Tibial artery (tissue), 4 donors: Measurements from ENCODE around the gene DZANK1.

Experiments used
- DNase-seq, 2 donors: peaks; one replicate each; pipeline ENCODE4 v3.0.0-alpha.2; 2019
- H3K27ac ChIP-seq, 2 donors: fragments of 200-600 bp; sonication (generic) in 1 of 2; 1 replicate in 1 of 2; 2 replicates in 1 of 2; pipeline ENCODE4 v1.5.1; 2018 to 2019; ENCODE audit warnings: mild to moderate bottlenecking in 1 of 2
- H3K27me3 ChIP-seq, 2 donors: fragments of 200-600 bp; sonication (generic) in 1 of 2; one replicate each; pipeline versions ENCODE4 v1.5.1 to v1.6.0; 2016 to 2019
- H3K36me3 ChIP-seq, 3 donors: fragments of 200-600 bp; sonication (generic) in 2 of 3; one replicate each; pipeline ENCODE4 v1.5.1; 2016 to 2019; ENCODE audit warnings: mild to moderate bottlenecking in 2 of 3
- H3K4me1 ChIP-seq, 4 donors: fragments of 200-600 bp; sonication (generic) in 2 of 4; 1 replicate in 3 of 4; 2 replicates in 1 of 4; pipeline ENCODE4 v1.5.1; 2016 to 2019
- H3K4me3 ChIP-seq, 2 donors: fragments of 200-600 bp; sonication (generic) in 1 of 2; 1 replicate in 1 of 2; 2 replicates in 1 of 2; pipeline ENCODE4 v1.5.1; 2018 to 2019; ENCODE audit warnings: mild to moderate bottlenecking in 2 of 2
- H3K9me3 ChIP-seq, 3 donors: fragments of 200-600 bp; sonication (generic) in 1 of 3; one replicate each; pipeline ENCODE4 v1.5.1; 2016 to 2019
- intact Hi-C: fragments of 100-400 bp; cut with DNase I; formaldehyde crosslinking; loops from one replicate; pipeline ENCODE4 v1.15.0; 2023; ENCODE audit warnings: low total_unique reads
- TF ChIP-seq, protein P1 (sequence below), 2 experiments: fragments of 200-600 bp in 1 of 2; fragments of 450-650 bp in 1 of 2; IDR thresholded peaks; one replicate each; pipeline ENCODE4 v1.5.1; 2017 to 2019; ENCODE audit warnings: antibody characterized with exemption in 2 of 2, mild to moderate bottlenecking in 1 of 2, moderate library complexity in 1 of 2

DZANK1 gene

DNA sequence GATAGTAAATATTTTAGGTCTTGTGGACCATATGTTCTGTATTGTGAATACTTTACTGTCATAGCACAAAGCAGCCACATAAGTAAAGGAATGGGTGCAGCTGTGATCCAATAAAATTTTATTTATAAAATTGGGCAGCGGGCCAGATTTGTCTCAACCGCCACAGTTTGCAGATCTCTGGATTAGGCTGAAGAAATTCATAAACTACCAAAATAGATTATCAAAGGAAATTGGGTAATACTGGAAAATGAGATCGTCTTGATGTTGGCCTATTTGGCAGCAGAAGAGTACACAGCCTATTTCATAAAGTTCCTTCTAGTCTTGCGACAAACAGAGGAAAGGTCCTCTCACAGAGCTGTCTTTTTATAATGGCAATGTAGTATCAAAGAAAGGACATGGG is 69.8 kb downstream of the DZANK1 start:
- TF ChIP-seq, protein P1, sequence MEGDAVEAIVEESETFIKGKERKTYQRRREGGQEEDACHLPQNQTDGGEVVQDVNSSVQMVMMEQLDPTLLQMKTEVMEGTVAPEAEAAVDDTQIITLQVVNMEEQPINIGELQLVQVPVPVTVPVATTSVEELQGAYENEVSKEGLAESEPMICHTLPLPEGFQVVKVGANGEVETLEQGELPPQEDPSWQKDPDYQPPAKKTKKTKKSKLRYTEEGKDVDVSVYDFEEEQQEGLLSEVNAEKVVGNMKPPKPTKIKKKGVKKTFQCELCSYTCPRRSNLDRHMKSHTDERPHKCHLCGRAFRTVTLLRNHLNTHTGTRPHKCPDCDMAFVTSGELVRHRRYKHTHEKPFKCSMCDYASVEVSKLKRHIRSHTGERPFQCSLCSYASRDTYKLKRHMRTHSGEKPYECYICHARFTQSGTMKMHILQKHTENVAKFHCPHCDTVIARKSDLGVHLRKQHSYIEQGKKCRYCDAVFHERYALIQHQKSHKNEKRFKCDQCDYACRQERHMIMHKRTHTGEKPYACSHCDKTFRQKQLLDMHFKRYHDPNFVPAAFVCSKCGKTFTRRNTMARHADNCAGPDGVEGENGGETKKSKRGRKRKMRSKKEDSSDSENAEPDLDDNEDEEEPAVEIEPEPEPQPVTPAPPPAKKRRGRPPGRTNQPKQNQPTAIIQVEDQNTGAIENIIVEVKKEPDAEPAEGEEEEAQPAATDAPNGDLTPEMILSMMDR (IDR thresholded peaks at IDR 0.05): no peak

GRCh38 chr20:18395544-18395943 is 71.3 kb downstream of the DZANK1 start:
- no peaks in the 10 kb centered on the region for H3K4me1 ChIP-seq
- H3K27me3 ChIP-seq: no peaks in the 10 kb centered on the region
- no peak overlapping the region for H3K4me3 ChIP-seq
- H3K36me3 ChIP-seq: peaks cover 0 to 10% (median 8%) of the 10 kb centered on the region in 3 donors
- TF ChIP-seq, protein P1 (IDR thresholded peaks at IDR 0.05): no peak
- no peak for DNase-seq
- no peak overlapping the region for H3K27ac ChIP-seq
- H3K9me3 ChIP-seq: no peaks in the 10 kb centered on the region
- intact Hi-C loops: no loop called here

More for the DNA sequence above, 69.8 kb downstream of the DZANK1 start:
- no peaks in the 10 kb centered on the region for H3K27me3 ChIP-seq
- DNase-seq: no peak
- H3K36me3 ChIP-seq: peaks cover 0 to 17% (median 11%) of the 10 kb centered on the region in 3 donors
- intact Hi-C loops: no loop called here
- no peak overlapping the region for H3K27ac ChIP-seq
- H3K9me3 ChIP-seq: peaks cover 0 to 9% (median 3%) of the 10 kb centered on the region in 3 donors
- no peaks in the 10 kb centered on the region for H3K4me1 ChIP-seq
- H3K4me3 ChIP-seq: no peak overlapping the region

DNA sequence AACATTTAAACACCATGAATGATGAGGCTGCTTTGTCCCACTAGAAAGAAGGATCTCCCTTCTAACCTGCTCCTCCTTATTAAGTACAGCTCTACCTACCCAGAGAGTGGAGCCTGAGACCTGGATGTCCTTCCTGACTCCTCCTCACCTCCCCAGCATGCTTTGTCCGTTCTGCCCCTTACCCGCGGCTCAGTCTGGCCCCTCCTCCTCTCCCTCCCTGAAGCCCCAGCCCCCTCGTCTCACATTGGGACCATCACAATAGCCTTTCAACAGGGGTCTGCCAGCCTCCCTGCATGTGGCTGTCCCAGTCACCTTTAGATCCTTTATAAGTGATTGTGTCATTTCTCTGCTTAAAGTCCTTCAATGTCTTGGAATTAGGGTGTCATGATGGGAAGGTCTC is 72.5 kb downstream of the DZANK1 start:
- Histone ChIP-seq H3K9me3 (no peaks in the 10 kb centered on the region), H3K27ac (no peak overlapping the region), H3K36me3 (peaks cover 0 to 20% (median 15%) of the 10 kb centered on the region in 3 donors), H3K27me3 (no peaks in the 10 kb centered on the region), H3K4me1 (no peaks in the 10 kb centered on the region), H3K4me3 (no peak overlapping the region)
- intact Hi-C loops: no loop called here
- TF ChIP-seq, protein P1 (IDR thresholded peaks at IDR 0.05): no peak
- DNase-seq: no peak

- Histone ChIP-seq H3K36me3 (peaks cover 0 to 30% (median 17%) of the 10 kb centered on the region in 3 donors), H3K27me3 (no peaks in the 10 kb centered on the region), H3K9me3 (no peaks in the 10 kb centered on the region), H3K27ac (no peak overlapping the region), H3K4me1 (no peaks in the 10 kb centered on the region), H3K4me3 (no peak overlapping the region)
- TF ChIP-seq, protein P1 (IDR thresholded peaks at IDR 0.05): no peak
- intact Hi-C loops: no loop called here
- DNase-seq: no peak
Observed at GRCh38 chr20:18391686-18392085, 75.1 kb downstream of the DZANK1 start.

DNA sequence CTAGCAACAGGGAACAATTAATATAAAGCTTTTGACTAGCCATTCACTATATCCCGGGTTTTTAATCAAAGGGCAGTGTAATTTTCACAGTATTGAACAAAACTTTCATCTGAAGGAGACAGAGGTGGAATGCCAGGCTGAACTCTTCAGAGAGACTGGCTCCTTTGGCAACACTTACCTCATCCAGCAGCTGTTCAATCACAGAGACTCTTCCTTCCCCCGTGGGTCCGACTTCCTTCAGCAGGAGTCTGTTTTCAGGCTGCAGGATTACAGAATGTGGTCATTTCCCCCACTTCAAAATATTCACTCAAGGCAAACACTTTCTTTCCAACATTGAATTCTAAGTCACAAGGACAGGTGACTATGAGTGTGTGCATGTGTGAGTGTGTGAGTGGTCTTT is 76.6 kb downstream of the DZANK1 start:
- intact Hi-C loops: no loop called here
- H3K4me3 ChIP-seq: no peak overlapping the region
- H3K36me3 ChIP-seq: peaks cover 0 to 39% (median 13%) of the 10 kb centered on the region in 3 donors
- H3K27me3 ChIP-seq: no peaks in the 10 kb centered on the region
- H3K27ac ChIP-seq: no peak overlapping the region
- DNase-seq: no peak
- no peaks in the 10 kb centered on the region for H3K4me1 ChIP-seq
- H3K9me3 ChIP-seq: no peaks in the 10 kb centered on the region
- TF ChIP-seq, protein P1 (IDR thresholded peaks at IDR 0.05): no peak

- H3K4me1 ChIP-seq: no peaks in the 10 kb centered on the region
- H3K4me3 ChIP-seq: no peak overlapping the region
- TF ChIP-seq, protein P1 (IDR thresholded peaks at IDR 0.05): no peak
- no peak overlapping the region for H3K27ac ChIP-seq
- peaks cover 0 to 51% (median 13%) of the 10 kb centered on the region in 3 donors for H3K36me3 ChIP-seq
- H3K27me3 ChIP-seq: no peaks in the 10 kb centered on the region
- H3K9me3 ChIP-seq: no peaks in the 10 kb centered on the region
- intact Hi-C loops: no loop called here
- no peak for DNase-seq
Observed at GRCh38 chr20:18388860-18389259, 78.0 kb downstream of the DZANK1 start.
